Liver (tissue), 9 donors: ENCODE results near the gene FAM43A. TPM values are rescaled to one million over a fixed set of nuclear protein-coding genes. Genes with fewer than 3 reads are reported as not detected.
A peak's percentile ranks its signal among the peaks of the same experiment; 100 is the strongest.

ENCODE experiments used
- DNase-seq: peaks from one replicate; pipeline ENCODE4 v3.0.0-alpha.2; 2017; ENCODE audit warnings: low spot score
- H3K27ac ChIP-seq, 2 donors: one replicate each; pipeline ENCODE4 v1.7.0; 2013; ENCODE audit warnings: inconsistent platforms in 2 of 2, low read length in 2 of 2, control low read depth in 1 of 2, low read depth in 1 of 2, mild to moderate bottlenecking in 1 of 2
- H3K27me3 ChIP-seq, 4 donors: one replicate each; pipeline versions ENCODE4 v1.6.1 to v1.7.0; 2013; ENCODE audit warnings: low read length in 3 of 4, inconsistent platforms in 1 of 4, mild to moderate bottlenecking in 1 of 4, moderate library complexity in 1 of 4; ENCODE audit not compliant: control insufficient read depth in 4 of 4, insufficient read depth in 4 of 4
- H3K36me3 ChIP-seq, 4 donors: one replicate each; pipeline versions ENCODE4 v1.6.1 to v1.7.0; 2013; ENCODE audit warnings: low read length in 3 of 4, mild to moderate bottlenecking in 3 of 4, low read depth in 1 of 4, moderate library complexity in 1 of 4; ENCODE audit not compliant: control insufficient read depth in 4 of 4, insufficient read depth in 3 of 4
- H3K4me1 ChIP-seq, 4 donors: one replicate each; pipeline versions ENCODE4 v1.6.1 to v1.7.0; 2013; ENCODE audit warnings: low read length in 3 of 4, mild to moderate bottlenecking in 3 of 4, moderate library complexity in 1 of 4; ENCODE audit not compliant: control insufficient read depth in 4 of 4, insufficient read depth in 4 of 4
- H3K4me3 ChIP-seq, 3 donors: one replicate each; pipeline versions ENCODE4 v1.6.1 to v1.7.0; 2013; ENCODE audit warnings: low read length in 3 of 3, control low read depth in 1 of 3, low read depth in 1 of 3, mild to moderate bottlenecking in 1 of 3
- H3K9ac ChIP-seq, 2 donors: one replicate each; pipeline ENCODE4 v1.7.0; 2013; ENCODE audit warnings: low read length in 2 of 2, mild to moderate bottlenecking in 2 of 2, moderate library complexity in 2 of 2, control low read depth in 1 of 2, low read depth in 1 of 2
- H3K9me3 ChIP-seq, 4 donors: one replicate each; pipeline versions ENCODE4 v1.6.1 to v1.7.0; 2013; ENCODE audit warnings: low read length in 3 of 4; ENCODE audit not compliant: control insufficient read depth in 4 of 4
- EGR1 ChIP-seq, 2 donors: IDR thresholded peaks; 2 replicates each; pipeline ENCODE4 v1.6.1; 2016 to 2018; ENCODE audit warnings: antibody characterized with exemption in 2 of 2, low read depth in 2 of 2
- FOXA1 ChIP-seq: IDR thresholded peaks from 2 replicates; pipeline ENCODE4 v1.6.1; 2016; ENCODE audit warnings: antibody characterized with exemption
- HNF4A ChIP-seq, 2 donors: conservative IDR thresholded peaks; 2 replicates each; pipeline ENCODE4 v1.6.1; 2016; ENCODE audit warnings: antibody characterized with exemption in 2 of 2, mild to moderate bottlenecking in 2 of 2
- HNF4G ChIP-seq: IDR thresholded peaks from 2 replicates; pipeline ENCODE4 v1.6.1; 2016; ENCODE audit warnings: antibody characterized with exemption
- JUND ChIP-seq, 2 donors: IDR thresholded peaks; 2 replicates each; pipeline ENCODE4 v1.6.1; 2016; ENCODE audit warnings: antibody characterized with exemption in 2 of 2
- NR2F2 ChIP-seq: IDR thresholded peaks from 2 replicates; pipeline ENCODE4 v1.6.1; 2016; ENCODE audit warnings: antibody characterized with exemption
- RXRA ChIP-seq, 2 donors: IDR thresholded peaks; 2 replicates each; pipeline ENCODE4 v1.6.1; 2017 to 2018; ENCODE audit warnings: antibody characterized with exemption in 2 of 2, mild to moderate bottlenecking in 1 of 2
- SP1 ChIP-seq: IDR thresholded peaks from 2 replicates; pipeline ENCODE4 v1.6.1; 2018; ENCODE audit warnings: antibody characterized with exemption, mild to moderate bottlenecking
- TAF1 ChIP-seq: conservative IDR thresholded peaks from 2 replicates; pipeline ENCODE4 v1.6.1; 2016; ENCODE audit warnings: antibody characterized with exemption, mild to moderate bottlenecking
- ZBTB33 ChIP-seq: IDR thresholded peaks from 2 replicates; pipeline ENCODE4 v1.6.1; 2016; ENCODE audit warnings: antibody characterized with exemption
- WGBS: extraction: QIAGEN DNeasy Blood & Tissue Kit; methylation state at CpG from one replicate; pipeline ENCODE4 v1.1.7; 2013; 5-methylcytosine and 5-hydroxymethylcytosine counted together
- polyA plus RNA-seq, 2 donors: library from polyadenylated mRNA; stranded (reverse) in 1 of 2; unstranded in 1 of 2; fragments of 200-250 nt in 1 of 2; fragments of >200 nt in 1 of 2; fragmentation: Nextera tagmentation in 1 of 2; extraction: Ambion mirVana in 1 of 2; gene quantifications; one replicate each; pipeline versions ENCODE4 v1.2.1 to v1.2.3, GENCODE V29; 2013 to 2015
- total RNA-seq, 2 donors: library from RNA; depleted of rRNA; stranded (reverse); fragments of >200 nt; gene quantifications; one replicate each; pipeline ENCODE4 v1.2.3, GENCODE V29; 2014
- TF ChIP-seq, protein P1 (sequence below): IDR thresholded peaks from 2 replicates; pipeline ENCODE4 v1.6.1; 2016; ENCODE audit warnings: antibody characterized with exemption, mild to moderate bottlenecking
- TF ChIP-seq, protein P2 (sequence below): IDR thresholded peaks from 2 replicates; pipeline ENCODE4 v1.6.1; 2016; ENCODE audit warnings: antibody characterized with exemption
- donor health status: healthy.
- donor health status: healthy.
- donor health status: healthy.
- donor health status: healthy.
- donor health status: healthy.

Gene FAM43A
- total and polyA plus RNA-seq, 4 donors: 0.83 to 4.9 (median 3.4) TPM

- Histone ChIP-seq H3K9ac (peak overlapping the region; percentile 67 to 96), H3K9me3 (no peaks in the 10 kb centered on the region), H3K27me3 (no peaks in the 10 kb centered on the region), H3K4me1 (peaks cover 7 to 27% (median 22%) of the 10 kb centered on the region in 4 donors), H3K27ac (peak overlapping the region; percentile 77 to 78), H3K36me3 (peaks cover 0 to 14% (median 6%) of the 10 kb centered on the region in 4 donors), H3K4me3 (peak overlapping the region; percentile 74 to 100 (median 91))
- TF ChIP-seq RXRA (IDR thresholded peaks at IDR 0.05): no peak
- TF ChIP-seq, protein P1, sequence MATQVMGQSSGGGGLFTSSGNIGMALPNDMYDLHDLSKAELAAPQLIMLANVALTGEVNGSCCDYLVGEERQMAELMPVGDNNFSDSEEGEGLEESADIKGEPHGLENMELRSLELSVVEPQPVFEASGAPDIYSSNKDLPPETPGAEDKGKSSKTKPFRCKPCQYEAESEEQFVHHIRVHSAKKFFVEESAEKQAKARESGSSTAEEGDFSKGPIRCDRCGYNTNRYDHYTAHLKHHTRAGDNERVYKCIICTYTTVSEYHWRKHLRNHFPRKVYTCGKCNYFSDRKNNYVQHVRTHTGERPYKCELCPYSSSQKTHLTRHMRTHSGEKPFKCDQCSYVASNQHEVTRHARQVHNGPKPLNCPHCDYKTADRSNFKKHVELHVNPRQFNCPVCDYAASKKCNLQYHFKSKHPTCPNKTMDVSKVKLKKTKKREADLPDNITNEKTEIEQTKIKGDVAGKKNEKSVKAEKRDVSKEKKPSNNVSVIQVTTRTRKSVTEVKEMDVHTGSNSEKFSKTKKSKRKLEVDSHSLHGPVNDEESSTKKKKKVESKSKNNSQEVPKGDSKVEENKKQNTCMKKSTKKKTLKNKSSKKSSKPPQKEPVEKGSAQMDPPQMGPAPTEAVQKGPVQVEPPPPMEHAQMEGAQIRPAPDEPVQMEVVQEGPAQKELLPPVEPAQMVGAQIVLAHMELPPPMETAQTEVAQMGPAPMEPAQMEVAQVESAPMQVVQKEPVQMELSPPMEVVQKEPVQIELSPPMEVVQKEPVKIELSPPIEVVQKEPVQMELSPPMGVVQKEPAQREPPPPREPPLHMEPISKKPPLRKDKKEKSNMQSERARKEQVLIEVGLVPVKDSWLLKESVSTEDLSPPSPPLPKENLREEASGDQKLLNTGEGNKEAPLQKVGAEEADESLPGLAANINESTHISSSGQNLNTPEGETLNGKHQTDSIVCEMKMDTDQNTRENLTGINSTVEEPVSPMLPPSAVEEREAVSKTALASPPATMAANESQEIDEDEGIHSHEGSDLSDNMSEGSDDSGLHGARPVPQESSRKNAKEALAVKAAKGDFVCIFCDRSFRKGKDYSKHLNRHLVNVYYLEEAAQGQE: no peak
- TF ChIP-seq TAF1: no peak
- TF ChIP-seq, protein P2, sequence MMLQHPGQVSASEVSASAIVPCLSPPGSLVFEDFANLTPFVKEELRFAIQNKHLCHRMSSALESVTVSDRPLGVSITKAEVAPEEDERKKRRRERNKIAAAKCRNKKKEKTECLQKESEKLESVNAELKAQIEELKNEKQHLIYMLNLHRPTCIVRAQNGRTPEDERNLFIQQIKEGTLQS: no peak
- TF ChIP-seq SP1: no peak
- TF ChIP-seq HNF4A (conservative IDR thresholded peaks at IDR 0.05): no peak
- no peak for TF ChIP-seq EGR1 (IDR thresholded peaks at IDR 0.05; ENCODE audit: low read depth in 2 of 2)
- 52% methylated on average over 5 of the region's 5 CpGs for whole genome bisulfite sequencing
- DNase-seq: no peak
Observed at GRCh38 chr3:194672876-194673275, 12.8 kb upstream of the FAM43A start.

GRCh38 chr3:194673761-194674160 lies 11.9 kb upstream of the FAM43A start:
- peaks cover 0 to 7% (median 4%) of the 10 kb centered on the region in 4 donors for H3K36me3 ChIP-seq
- 40% methylated on average over 3 of the region's 3 CpGs for WGBS
- DNase-seq: no peak
- no peak overlapping the region for H3K9ac ChIP-seq
- H3K27me3 ChIP-seq: no peaks in the 10 kb centered on the region
- H3K27ac ChIP-seq: no peak overlapping the region
- H3K4me1 ChIP-seq: peaks cover 7 to 27% (median 22%) of the 10 kb centered on the region in 4 donors
- TF ChIP-seq ZBTB33: no peak
- no peak for TF ChIP-seq JUND (IDR thresholded peaks at IDR 0.05)
- TF ChIP-seq FOXA1: no peak
- peak in 1 of 2 donors; percentile 17 for TF ChIP-seq HNF4A (conservative IDR thresholded peaks at IDR 0.05)
- TF ChIP-seq NR2F2: no peak
- TF ChIP-seq, protein P2: no peak
- no peak for TF ChIP-seq EGR1 (IDR thresholded peaks at IDR 0.05; ENCODE audit: low read depth in 2 of 2)
- peak; percentile 8 for TF ChIP-seq HNF4G
- H3K4me3 ChIP-seq: no peak overlapping the region
- H3K9me3 ChIP-seq: no peaks in the 10 kb centered on the region
